GM19351 (cell line): Measurements from ENCODE around the gene RNF223.
A peak's percentile ranks its signal among the peaks of the same experiment; 100 is the strongest.

Experiments used
- ATAC-seq: cut with Tn5 transposase; IDR thresholded peaks from one replicate; pipeline ENCODE4 v1.9.1; 2021; ENCODE audit warnings: mild to moderate bottlenecking, moderate library complexity; ENCODE audit not compliant: unreplicated experiment

RNF223 gene

GRCh38 chr1:1073743-1074587 is at the start of gene RNF223:
Gene RNF223, minus strand, starts transcription at chr1:1074306. Its CDS starts 1,740 bp downstream, at chr1:1072566.
- no peak for ATAC-seq

- no peak for ATAC-seq
Measured at GRCh38 chr1:1122981-1123480, 48.9 kb upstream of the RNF223 start.

GRCh38 chr1:1122078-1122811 is 48.1 kb upstream of the RNF223 start:
- ATAC-seq, result no peak

DNA sequence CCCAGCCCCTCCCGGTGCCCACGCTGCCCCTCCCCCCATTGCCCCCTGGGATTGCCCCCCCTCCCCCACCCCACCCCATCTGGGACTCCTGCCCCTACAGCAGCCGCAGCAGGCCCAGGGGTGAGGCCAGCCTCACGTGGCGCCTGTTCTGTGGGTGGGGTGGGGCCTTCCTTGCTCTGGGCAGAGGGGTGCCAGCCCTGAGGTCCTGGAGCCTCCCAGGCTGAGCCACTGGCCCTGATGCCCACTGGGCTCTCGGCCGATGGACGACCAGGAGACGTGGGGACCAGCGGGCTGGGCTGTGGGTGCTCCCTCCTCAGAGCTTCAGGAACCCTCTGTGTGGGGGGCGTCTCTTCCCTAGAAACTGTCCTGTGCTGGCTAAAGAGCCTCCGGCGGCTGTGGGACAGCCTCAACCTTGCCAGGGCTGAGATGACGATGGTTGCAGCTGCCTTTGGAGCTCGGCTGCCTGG is 47.5 kb upstream of the RNF223 start:
- ATAC-seq, result no peak

GRCh38 chr1:1120866-1121591 is 46.9 kb upstream of the RNF223 start:
- no peak for ATAC-seq

DNA sequence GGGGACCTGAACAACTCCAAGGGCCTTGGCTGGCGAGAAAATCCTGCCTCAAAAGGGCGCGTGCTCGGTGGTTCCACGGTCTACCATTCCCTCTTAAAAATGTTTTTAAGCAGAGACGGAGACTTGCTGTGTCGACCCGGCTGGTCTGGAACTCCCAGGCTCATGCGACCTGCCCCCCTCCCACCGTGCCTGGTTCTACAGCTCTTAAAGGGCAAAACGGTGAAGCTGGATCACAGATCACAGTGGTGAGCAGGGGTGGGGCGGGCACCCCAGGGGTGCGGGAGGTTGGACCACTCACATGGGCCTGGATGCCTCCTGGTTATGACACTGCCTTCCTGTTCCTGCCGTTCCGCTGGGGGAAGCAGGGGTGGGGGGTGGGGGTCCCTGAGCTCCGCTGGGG is 46.0 kb upstream of the RNF223 start:
- no peak for ATAC-seq

DNA sequence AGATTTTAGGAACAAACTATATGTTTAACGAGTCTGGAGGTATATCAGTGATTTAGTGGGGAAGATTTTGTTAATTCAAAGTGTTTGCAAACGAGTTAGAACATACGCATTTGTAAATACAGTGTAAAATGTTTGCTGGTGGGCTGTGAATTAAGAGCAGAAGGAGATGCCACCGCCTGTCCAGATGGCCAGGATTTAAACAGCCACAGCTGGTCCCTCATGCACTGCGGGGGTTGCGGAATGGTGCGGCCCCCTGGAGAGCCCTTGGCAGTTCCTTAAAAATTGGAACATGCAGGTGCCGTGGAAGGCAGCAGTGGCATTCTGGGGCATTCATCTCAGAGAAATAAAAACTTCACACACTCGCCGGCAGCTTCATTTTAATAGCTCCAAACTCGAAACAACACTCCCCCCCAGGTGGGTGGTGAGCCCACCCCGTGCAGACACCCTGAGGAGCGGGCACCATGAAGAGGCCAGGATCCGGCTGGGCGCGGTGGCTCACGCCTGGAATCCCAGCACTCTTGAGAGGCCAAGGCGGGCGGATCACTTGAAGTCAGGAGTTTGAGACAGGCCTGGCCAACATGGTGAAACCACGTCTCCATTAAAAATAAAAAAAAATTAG is 45.3 kb upstream of the RNF223 start:
- no peak for ATAC-seq

DNA sequence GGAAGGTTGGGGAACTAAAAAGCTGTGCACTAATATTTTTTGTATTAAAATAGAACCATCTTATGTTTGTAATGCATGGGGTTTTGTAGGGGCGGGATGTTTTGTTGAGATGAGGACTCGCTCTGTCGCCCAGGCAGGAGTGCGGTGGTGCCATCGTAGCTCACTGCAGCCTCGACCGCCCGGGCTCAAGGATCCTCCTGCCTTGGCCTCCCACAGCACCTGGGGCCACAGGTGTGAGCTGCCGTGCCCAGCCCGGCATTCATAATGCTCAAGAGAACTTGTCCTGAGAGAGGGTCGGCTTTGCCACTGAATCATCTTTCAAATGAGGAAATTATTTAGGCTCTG is 44.7 kb upstream of the RNF223 start:
- ATAC-seq, result no peak

DNA sequence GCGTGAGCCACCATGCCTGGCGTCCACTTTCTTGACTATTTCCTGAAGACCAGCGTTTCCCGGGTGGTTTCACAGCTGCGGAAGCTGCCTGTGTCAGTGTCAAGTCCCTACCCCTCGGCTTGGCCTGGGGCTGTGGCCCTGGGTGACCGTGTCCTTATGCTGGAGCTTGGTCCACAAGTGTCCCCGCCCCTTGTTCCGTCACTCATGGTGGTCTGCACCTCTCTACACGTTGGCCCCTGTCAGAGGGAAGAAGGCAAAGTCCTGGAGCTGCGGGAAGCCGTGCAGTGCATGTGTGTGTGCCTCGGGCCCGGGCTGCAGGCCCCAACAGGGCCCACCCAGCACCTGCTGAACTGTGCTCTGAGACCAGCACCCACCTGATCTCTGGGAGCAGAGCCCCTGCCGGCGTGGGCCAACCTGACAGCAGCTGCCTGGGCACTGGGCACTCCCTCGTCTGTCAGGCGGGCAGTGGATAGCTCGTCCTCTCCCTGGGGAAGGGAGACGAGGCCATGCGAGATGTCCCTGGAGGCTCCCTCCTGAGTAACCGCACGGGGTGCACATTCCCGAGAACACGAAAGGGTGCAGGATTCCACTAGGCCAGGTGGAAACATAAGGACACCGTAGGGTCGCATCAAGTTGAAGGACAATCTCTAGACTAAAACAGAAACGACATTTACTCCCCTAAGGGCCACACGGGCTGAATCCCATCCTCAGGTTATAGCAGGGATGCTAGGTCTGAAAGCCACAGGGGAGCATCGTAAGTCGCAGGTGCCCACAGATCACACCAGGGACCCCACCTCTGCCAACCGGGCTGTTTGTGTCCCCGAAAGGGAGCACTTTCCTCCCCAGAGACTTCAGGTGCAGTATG is 44.1 kb upstream of the RNF223 start:
- no peak for ATAC-seq

- ATAC-seq, result no peak
Measured at GRCh38 chr1:1117469-1117831, 43.3 kb upstream of the RNF223 start.

- ATAC-seq, result no peak
Measured at GRCh38 chr1:1116701-1117468, 42.8 kb upstream of the RNF223 start.

- peak; percentile 89 for ATAC-seq
Measured at GRCh38 chr1:1115786-1116700, 41.9 kb upstream of the RNF223 start, which contains the start of gene C1orf159. Gene C1orf159, minus strand, starts transcription at chr1:1116089. Its CDS starts 24,546 bp downstream, at chr1:1091543.

GRCh38 chr1:1115136-1115785 is 41.2 kb upstream of the RNF223 start:
- ATAC-seq, result no peak

DNA sequence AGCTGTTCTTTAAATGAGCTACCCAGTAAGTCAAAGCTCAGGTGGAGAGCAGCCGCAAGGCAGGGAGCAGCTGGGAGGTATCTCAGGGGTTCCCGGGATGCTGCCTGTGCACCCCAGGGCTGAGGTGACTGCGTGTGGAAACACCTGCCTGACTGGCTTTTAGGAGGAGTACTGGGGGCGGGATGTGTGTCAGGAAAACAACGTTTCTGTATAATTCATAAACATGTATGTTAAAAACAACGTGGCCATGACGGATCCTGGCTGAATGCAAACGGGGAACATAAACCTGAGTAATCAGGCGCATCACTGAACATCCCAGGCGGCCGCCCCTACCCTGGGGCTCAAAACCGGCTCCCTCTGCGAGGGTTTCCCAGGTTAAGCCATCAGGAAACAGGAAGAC is 40.3 kb upstream of the RNF223 start:
- ATAC-seq, result no peak

- ATAC-seq, result no peak
Measured at GRCh38 chr1:1112237-1112985, 38.3 kb upstream of the RNF223 start.

DNA sequence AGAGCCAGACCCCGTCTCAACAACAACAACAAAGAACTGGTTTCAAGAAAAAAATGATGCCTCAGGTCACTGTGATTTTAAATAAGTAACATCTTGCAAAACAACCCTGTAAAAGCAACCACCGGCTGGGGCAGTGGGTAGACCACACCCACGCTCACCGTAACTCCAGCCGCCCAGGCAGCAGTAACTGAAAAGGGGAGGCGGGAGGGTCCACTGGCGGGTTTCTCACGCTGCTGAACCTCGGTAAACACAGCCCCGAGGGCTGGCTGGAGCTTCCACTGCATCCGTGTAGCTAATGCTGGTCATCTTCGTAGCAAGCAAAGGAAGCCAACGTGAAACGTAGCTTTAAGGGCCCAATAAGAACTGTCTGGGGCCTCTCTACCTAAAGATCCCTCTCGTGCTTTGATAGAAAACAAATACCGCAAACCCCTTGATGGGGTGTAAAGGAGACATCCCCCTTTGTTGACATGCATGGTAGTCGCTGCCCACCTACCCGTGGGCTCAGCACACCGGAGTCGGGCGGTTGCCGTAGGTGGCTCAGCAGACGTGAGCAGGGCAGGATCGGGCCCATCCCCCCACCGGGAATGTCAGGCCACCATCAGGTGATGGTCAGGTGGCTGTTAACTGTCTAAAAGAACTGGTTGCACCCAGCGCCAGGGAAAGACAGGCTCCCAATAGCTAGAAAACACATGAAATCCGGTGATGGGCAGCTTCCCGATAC is 37.6 kb upstream of the RNF223 start:
- ATAC-seq, result no peak
